Right lung (tissue), 10 donors: ENCODE results near the gene C8G. TPM values are rescaled to one million over a fixed set of nuclear protein-coding genes. Genes with fewer than 3 reads are reported as not detected.
A peak's percentile ranks its signal among the peaks of the same experiment; 100 is the strongest.

Experiments
- DNase-seq, 2 donors: peaks; one replicate each; pipeline ENCODE4 v3.0.0-alpha.2; 2013
- long read RNA-seq, 8 donors: transcript quantifications; one replicate each; lab custom pipeline, GENCODE V29; 2026
- polyA plus RNA-seq, 5 donors: library from polyadenylated mRNA; unstranded; fragments of 120-200 nt; gene quantifications; one replicate each; pipeline versions ENCODE4 v1.2.1 to v1.2.3, GENCODE V29; 2013; ENCODE audit warnings: inconsistent platforms in 1 of 5, low replicate concordance in 1 of 5; ENCODE audit not compliant: insufficient read length in 5 of 5, insufficient read depth in 1 of 5

The C8G gene
- polyA plus RNA-seq = under 1 TPM in 4 of 5 donors, not detected in 1; 0.33 to 0.78 (median 0.41) TPM
- long read RNA-seq, donor 1 = 0 reads
- long read RNA-seq, donor 2 = 0 reads
- long read RNA-seq, donor 3 = 0 reads
- long read RNA-seq, donor 4 = 0 reads
- long read RNA-seq, donor 5 = 0 reads
- long read RNA-seq, donor 6 = 0 reads
- long read RNA-seq, donor 7 = 0 reads
- long read RNA-seq, donor 8 = 0 reads

- peak; percentile 96 for DNase-seq
Measured at GRCh38 chr9:136944519-136945332, at the start of gene C8G, which contains the start of gene FBXW5. Gene C8G (plus strand): TSS chr9:136945243. CDS start chr9:136945321, 78 bp downstream. Gene FBXW5 (minus strand): TSS chr9:136944738. CDS start chr9:136944083, 655 bp downstream.

- DNase-seq = no peak
Measured at GRCh38 chr9:136896027-136896426, 49.0 kb upstream of the C8G start.

DNA sequence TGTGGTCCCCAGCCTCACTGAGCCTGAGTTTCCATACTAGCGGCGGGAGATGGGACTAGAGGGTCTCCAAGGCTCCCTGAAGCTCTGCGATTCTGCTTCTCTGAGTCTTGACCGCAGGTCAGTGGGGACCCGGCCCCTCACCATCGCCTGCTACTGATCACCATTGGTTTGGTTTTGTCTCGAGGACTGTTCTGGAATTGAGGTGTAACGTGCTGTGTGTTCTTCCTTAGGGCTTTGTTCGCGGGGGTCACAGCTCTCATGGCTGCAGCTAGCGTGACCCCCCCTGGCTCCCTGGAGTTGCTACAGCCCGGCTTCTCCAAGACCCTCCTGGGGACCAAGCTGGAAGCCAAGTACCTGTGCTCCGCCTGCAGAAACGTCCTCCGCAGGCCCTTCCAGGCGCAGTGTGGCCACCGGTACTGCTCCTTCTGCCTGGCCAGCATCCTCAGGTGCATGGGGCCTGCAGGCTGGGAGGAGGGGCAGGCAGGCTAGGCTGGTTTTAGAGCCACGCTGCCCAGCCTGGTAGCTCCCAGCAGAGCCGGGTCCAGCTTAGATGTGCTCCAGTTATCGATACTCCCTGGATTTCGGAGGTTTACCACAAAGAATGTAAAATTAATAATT, 46.5 kb upstream of the C8G start:
- no peak for DNase-seq

DNA sequence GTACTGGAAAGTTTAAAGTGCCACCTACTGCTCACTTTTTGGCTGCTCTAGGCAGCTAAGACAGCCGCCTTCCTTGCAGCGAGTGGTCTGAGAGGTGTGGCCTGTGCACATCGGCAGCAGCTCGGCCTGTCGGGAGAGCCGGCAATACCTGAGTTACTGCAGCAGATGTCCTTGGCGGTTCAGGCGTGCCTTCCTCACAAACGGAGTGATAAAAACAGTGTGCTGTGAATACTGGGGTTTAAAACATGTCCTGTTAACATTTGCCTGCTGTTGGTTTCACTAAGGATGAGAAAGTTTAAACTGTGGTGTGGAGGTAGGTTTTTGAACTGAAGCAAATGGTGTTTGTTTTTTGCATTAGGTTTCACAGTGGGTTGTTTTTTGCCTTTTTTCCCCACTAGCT, 45.8 kb upstream of the C8G start:
- no peak for DNase-seq

GRCh38 chr9:136900556-136900955, 44.5 kb upstream of the C8G start:
- no peak for DNase-seq

- DNase-seq = no peak
Measured at GRCh38 chr9:136900988-136901515, 44.0 kb upstream of the C8G start.

- no peak for DNase-seq
Measured at GRCh38 chr9:136901516-136902258, 43.4 kb upstream of the C8G start.

DNA sequence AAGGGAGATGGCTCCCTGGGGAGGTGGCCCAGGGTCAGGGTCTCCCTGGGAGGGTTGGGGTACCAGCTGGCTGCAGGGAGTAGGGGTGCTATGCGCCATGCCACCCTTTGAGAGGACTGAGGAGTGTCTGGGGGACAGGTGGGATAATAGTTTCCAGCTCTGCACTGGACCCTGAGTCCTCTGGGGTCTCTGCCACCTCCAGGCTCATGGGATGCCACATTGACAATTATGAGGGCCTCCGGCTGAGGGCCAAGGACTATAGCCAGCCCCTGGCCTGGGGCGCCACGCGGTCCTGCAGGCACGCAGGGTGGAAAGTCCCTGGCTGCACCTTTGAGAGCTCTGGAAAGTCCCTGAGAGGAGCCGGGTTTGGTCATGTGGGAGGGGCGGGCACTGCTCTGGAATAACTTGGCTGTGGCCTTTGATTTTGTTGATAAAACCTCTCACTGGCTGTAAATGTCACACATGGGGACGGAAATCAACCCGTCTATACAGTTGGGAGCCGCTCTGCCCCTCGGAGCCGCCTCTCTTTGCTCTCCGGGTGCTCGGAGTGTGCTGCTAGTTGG, 42.7 kb upstream of the C8G start:
- DNase-seq = no peak

GRCh38 chr9:136903041-136903554, 41.9 kb upstream of the C8G start:
- DNase-seq = no peak

DNA sequence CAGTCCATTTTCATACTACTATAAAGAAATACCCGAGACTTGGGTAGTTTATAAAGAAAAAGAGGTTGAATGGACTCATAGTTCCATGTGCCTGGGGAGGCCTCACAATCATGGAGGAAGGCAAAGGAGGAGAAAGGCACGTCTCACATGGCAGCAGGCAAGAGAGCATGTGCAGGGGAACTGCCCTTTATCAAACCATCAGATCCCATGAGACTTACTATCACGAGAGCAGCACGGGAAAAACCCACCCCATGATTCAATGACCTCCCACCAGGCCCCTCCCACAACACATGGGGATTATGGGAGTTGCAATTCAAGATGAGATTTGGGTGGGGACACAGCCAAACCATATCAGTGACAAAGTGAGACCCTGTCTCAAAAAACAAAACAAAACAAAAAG, 38.8 kb upstream of the C8G start:
- no peak for DNase-seq

DNA sequence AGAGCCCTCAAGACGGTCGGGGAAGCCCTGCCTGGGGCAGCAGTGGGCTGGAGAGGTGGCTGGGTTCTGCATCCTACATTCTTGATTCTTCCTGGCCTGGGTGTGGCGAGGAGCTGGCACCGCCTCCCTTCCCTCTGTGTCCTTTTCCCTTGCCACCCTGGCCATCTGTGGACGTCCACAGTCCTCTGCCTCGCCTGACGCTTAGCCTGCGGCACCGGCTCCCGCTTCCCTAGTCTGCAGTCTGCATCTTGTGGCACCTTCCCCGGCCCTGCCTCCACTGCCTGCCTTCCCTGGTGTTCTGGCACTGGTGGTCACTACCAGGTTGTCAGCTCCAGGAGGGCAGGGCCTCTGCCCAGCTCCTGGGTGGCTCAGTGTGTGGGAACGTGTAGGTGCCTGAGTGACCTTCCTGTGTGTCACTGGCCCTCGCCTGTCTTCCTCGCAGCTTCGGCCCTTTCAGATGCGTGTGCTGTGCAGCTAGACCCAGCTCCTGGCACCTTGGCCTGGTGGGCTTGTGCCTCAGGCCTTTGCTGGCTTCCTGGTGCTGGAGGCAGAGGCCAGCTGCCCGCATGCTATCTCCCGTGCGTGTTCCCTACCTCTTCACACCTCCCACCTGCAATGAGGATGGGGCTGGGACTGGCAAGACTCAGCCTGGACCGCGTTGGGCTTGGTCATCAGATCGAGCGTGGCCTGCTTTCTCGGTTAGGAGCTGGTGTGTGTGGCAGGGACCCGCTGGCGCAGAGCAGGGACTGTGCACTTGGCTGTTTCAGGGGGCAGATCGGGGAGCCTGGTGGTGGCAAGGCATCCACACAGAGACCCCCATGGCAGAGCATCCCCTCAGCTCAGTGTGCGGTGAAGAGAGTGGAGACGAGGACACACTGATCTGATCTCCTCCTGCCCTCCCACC, 37.8 kb upstream of the C8G start:
- DNase-seq = no peak

DNA sequence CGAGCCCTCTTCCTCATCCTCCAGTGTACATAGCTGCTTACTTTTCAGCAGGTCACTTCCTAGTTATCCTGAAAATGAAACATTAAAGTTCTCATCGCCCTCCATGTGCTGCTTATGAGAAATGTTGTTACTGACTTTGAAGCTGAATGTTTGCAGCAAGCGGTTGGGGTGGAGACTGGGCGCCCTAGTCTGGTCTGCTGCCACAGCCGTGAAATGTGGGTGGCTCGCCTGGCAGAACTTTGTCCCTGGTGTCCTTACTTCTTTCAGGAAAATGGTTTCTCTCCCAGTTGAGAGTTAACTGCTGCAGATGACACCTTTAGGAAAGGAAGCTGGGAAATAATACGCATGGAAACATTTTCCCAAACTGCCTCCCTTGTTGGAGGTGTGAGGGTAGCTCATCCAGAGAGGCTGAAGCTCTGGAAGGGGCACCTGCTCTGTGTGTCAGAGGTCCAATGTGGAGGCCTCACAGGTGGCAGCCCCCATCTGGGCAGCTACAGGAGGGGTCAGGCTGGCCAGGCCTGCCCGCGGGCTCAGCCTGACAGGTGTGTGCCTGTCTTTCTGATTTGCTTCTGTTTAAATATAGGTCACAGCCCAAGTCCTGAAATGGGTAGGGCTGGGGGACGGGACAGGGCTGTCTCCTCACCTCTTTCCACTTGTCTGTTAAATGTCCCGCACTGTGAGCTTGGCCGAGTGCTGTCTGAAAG, 34.7 kb upstream of the C8G start:
- no peak for DNase-seq

GRCh38 chr9:136910901-136911245, 34.2 kb upstream of the C8G start:
- no peak for DNase-seq

- no peak for DNase-seq
Measured at GRCh38 chr9:136913701-136914438, 31.2 kb upstream of the C8G start.

DNA sequence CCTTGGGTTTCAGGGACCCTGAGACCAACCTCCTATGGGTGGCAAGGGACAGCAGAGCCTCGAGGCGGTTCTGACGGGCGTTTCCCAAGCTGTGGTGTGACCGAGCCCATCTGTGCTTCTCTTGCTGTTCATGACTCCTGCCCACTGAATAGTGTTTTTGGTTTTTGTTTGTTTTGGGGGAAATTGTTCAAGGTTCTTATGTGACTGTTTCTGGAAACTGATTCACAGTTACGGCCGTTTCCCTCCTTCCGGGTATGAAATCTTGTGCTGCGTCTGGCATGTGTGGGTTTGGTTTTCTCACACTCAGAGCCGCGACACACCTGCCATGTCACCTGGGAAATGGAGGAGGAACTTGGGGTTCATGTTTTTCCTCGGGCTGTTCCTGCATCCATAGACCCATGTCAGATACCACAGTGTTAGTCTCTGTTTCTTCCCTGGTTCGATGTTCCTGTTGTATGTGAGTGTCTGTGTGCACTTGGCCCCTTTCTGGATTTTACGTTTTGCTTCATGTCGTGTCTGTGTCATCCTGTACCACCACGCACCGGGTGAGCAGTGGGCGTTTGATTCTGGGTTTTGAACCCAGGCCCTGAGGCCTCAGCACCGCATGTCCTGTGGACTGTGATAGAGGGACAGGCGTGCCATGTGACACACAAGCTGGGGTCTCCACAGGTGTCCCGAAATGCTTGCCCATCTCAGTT, 29.3 kb upstream of the C8G start:
- DNase-seq = no peak

- DNase-seq = no peak
Measured at GRCh38 chr9:136916330-136917184, 28.5 kb upstream of the C8G start.

DNA sequence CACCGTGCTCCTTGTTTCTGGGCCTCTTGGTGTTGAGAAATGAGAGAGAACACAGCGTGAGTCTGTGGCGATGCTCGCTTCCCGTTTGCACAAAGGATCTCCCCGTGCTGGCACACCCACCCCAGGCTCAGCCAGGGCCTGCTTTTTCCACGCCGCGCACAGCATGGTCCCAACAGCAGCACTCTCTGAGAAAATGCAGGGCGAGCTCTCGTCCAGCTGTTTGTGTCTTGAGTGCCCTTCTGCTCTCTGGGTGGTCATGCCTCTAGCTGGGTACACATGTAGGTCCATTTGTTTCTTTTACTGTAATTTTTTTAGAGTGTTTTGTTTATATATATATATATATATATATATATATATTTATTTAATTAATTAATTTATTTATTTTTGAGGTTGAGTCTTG, 27.1 kb upstream of the C8G start:
- no peak for DNase-seq
